K562 (cell line): ENCODE data around the gene DGCR8. TPM values are rescaled to one million over a fixed set of nuclear protein-coding genes. Genes with fewer than 3 reads are reported as not detected.
A peak's percentile ranks its signal among the peaks of the same experiment; 100 is the strongest.

ENCODE experiments used
- ARHGAP35 ChIP-seq: fragments of 450-650 bp; IDR thresholded peaks from 2 replicates; pipeline ENCODE4 v1.6.1; 2018; ENCODE audit not compliant: partially characterized antibody
- E2F3 ChIP-seq: fragments of 250-450 bp; sonication (Bioruptor Pico); IDR thresholded peaks from 2 replicates; pipeline ENCODE4 v1.4.0; 2020; ENCODE audit warnings: mild to moderate bottlenecking
- MAFF ChIP-seq: IDR thresholded peaks from 2 replicates; pipeline ENCODE4 v1.6.1; 2012; ENCODE audit warnings: low read length, improper control_type of control experiment
- NR2F6 ChIP-seq: fragments of 450-650 bp; formaldehyde crosslinking; IDR thresholded peaks from 2 replicates; pipeline ENCODE4 v1.4.0; 2020; ENCODE audit warnings: mild to moderate bottlenecking
- SMAD2 ChIP-seq: fragments of 150-350 bp; IDR thresholded peaks from 2 replicates; pipeline ENCODE4 v1.6.1; 2014; ENCODE audit warnings: low read depth, mild to moderate bottlenecking, low read length
- TEAD1 ChIP-seq, 2 experiments: fragments of 450-650 bp in 1 of 2; sonication (generic) in 1 of 2; formaldehyde crosslinking; IDR thresholded peaks; 2 replicates each; pipeline versions ENCODE4 v1.4.0 to v1.8.0; 2020 to 2022; ENCODE audit warnings: mild to moderate bottlenecking in 2 of 2, missing genetic modification reagents in 1 of 2
- ZFPM2 ChIP-seq: fragments of 250-450 bp; sonication (Bioruptor Pico); IDR thresholded peaks from 2 replicates; pipeline ENCODE4 v1.5.1; 2022; ENCODE audit warnings: mild to moderate bottlenecking
- ZKSCAN3 ChIP-seq: fragments of 250-450 bp; sonication (Bioruptor Pico); IDR thresholded peaks from 2 replicates; pipeline ENCODE4 v1.4.0; 2020
- ZNF165 ChIP-seq: fragments of 250-450 bp; sonication (Bioruptor Pico); IDR thresholded peaks from 2 replicates; pipeline ENCODE4 v1.4.0; 2020; ENCODE audit warnings: borderline replicate concordance
- polyA plus RNA-seq, 8 experiments: library from polyadenylated mRNA; depleted of rRNA in 4 of 8; stranded (reverse) in 5 of 8; unstranded in 3 of 8; fragments of >200 nt; fragmentation: Nextera tagmentation in 2 of 8; fragmentation: Illumina TruSeq in 1 of 8; extraction: Ambion mirVana in 2 of 8; extraction: Trizol in 1 of 8; gene quantifications; 2 replicates each; pipeline versions ENCODE4 v1.2.1 to v1.2.3, GENCODE V29; 2011 to 2014; ENCODE audit warnings: inconsistent platforms in 1 of 8, missing spikeins in 1 of 8
- total RNA-seq, 7 experiments: library from RNA; depleted of rRNA in 6 of 7; stranded (reverse); fragments of >200 nt in 6 of 7; fragmentation: Illumina TruSeq in 2 of 7; extraction: Trizol in 2 of 7; gene quantifications; 2 replicates each; pipeline versions ENCODE4 v1.2.1 to v1.2.3, GENCODE V29; 2011 to 2021; ENCODE audit warnings: low replicate concordance in 1 of 7
- TF ChIP-seq, protein P1 (sequence below): fragments of 250-450 bp; sonication (Bioruptor Pico); IDR thresholded peaks from 2 replicates; pipeline ENCODE4 v1.4.0; 2020; ENCODE audit warnings: mild to moderate bottlenecking, moderate library complexity
- TF ChIP-seq, protein P2 (sequence below): fragments of 200-600 bp; sonication (generic); IDR thresholded peaks from one replicate; pipeline ENCODE4 v1.6.1; 2012; ENCODE audit warnings: mild to moderate bottlenecking, low read depth, low read length, inconsistent platforms

The DGCR8 gene
- total and polyA plus RNA-seq, 9 of the 15 experiments (the other 6 are each of a cell fraction or from before 2014, with no cell fraction given) = 5.9 to 144 (median 80.1) TPM

DNA sequence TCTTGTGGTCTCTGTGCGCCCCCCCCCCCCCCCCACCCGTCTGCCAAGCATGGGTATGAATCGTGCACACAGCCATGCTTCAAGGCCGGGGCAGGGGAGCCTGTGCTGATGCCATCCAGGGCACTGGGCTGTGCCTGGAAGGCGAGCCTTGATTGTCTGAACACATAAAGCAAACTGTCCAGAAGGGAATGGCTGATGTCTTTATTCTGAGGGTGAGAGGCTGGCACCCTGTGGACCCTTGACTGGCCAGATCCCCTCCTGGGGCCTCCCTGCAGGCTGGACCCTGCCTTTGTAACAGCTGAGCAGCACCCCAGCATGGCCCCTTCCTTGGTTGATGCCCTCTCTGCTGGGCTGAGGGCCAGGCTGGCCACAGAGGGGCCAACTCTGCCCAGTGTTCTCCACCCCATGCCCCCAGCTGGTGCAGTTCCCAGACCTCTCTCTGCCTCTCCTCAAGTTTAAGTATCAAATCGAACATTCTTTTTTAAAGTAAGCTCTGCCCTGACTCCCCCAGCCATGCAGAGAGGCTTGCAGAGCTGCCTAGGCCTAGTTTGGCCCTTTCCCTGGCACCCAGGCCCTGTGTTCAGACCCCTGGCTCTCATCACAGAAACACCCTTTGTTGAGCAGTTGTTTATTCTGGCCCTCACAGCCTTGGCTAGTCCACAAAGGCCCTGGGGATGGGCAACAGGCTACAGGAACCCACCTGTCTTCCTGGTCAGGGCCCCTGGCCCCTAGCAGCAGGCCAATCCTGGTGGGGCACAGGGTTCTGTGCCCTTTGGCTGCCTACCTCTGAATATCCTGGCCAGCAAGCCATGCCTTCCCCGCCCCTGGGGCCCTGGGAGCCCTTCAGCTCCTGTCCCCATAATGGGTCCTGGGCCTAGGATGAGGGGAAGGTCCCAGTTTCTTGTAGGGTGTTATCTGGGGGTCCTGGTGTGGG, 31.9 kb downstream of the DGCR8 start (continued):
- TF ChIP-seq, protein P1, sequence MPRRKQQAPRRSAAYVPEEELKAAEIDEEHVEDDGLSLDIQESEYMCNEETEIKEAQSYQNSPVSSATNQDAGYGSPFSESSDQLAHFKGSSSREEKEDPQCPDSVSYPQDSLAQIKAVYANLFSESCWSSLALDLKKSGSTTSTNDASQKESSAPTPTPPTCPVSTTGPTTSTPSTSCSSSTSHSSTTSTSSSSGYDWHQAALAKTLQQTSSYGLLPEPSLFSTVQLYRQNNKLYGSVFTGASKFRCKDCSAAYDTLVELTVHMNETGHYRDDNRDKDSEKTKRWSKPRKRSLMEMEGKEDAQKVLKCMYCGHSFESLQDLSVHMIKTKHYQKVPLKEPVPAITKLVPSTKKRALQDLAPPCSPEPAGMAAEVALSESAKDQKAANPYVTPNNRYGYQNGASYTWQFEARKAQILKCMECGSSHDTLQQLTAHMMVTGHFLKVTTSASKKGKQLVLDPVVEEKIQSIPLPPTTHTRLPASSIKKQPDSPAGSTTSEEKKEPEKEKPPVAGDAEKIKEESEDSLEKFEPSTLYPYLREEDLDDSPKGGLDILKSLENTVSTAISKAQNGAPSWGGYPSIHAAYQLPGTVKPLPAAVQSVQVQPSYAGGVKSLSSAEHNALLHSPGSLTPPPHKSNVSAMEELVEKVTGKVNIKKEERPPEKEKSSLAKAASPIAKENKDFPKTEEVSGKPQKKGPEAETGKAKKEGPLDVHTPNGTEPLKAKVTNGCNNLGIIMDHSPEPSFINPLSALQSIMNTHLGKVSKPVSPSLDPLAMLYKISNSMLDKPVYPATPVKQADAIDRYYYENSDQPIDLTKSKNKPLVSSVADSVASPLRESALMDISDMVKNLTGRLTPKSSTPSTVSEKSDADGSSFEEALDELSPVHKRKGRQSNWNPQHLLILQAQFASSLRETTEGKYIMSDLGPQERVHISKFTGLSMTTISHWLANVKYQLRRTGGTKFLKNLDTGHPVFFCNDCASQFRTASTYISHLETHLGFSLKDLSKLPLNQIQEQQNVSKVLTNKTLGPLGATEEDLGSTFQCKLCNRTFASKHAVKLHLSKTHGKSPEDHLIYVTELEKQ (CRISPR knock-in tag) = peak; percentile 43; the same call in 1 of the 2 replicates
- TF ChIP-seq ZNF165 (CRISPR knock-in tag) (peak; percentile 78; the same call in 1 of the 2 replicates), SMAD2 (no peak), E2F3 (CRISPR knock-in tag) (peak; percentile 69), ZKSCAN3 (CRISPR knock-in tag) (peak; percentile 51; the same call in 1 of the 2 replicates), ARHGAP35 (no peak), MAFF (no peak), TEAD1 (CRISPR knock-in tag; IDR thresholded peaks at IDR 0.05) (peak in 1 of 2 experiments; percentile 12; a peak in 1 of 4 replicates), ZFPM2 (CRISPR knock-in tag) (peak; percentile 6; the same call in 1 of the 2 replicates), NR2F6 (peak; percentile 91)
- TF ChIP-seq, protein P2, sequence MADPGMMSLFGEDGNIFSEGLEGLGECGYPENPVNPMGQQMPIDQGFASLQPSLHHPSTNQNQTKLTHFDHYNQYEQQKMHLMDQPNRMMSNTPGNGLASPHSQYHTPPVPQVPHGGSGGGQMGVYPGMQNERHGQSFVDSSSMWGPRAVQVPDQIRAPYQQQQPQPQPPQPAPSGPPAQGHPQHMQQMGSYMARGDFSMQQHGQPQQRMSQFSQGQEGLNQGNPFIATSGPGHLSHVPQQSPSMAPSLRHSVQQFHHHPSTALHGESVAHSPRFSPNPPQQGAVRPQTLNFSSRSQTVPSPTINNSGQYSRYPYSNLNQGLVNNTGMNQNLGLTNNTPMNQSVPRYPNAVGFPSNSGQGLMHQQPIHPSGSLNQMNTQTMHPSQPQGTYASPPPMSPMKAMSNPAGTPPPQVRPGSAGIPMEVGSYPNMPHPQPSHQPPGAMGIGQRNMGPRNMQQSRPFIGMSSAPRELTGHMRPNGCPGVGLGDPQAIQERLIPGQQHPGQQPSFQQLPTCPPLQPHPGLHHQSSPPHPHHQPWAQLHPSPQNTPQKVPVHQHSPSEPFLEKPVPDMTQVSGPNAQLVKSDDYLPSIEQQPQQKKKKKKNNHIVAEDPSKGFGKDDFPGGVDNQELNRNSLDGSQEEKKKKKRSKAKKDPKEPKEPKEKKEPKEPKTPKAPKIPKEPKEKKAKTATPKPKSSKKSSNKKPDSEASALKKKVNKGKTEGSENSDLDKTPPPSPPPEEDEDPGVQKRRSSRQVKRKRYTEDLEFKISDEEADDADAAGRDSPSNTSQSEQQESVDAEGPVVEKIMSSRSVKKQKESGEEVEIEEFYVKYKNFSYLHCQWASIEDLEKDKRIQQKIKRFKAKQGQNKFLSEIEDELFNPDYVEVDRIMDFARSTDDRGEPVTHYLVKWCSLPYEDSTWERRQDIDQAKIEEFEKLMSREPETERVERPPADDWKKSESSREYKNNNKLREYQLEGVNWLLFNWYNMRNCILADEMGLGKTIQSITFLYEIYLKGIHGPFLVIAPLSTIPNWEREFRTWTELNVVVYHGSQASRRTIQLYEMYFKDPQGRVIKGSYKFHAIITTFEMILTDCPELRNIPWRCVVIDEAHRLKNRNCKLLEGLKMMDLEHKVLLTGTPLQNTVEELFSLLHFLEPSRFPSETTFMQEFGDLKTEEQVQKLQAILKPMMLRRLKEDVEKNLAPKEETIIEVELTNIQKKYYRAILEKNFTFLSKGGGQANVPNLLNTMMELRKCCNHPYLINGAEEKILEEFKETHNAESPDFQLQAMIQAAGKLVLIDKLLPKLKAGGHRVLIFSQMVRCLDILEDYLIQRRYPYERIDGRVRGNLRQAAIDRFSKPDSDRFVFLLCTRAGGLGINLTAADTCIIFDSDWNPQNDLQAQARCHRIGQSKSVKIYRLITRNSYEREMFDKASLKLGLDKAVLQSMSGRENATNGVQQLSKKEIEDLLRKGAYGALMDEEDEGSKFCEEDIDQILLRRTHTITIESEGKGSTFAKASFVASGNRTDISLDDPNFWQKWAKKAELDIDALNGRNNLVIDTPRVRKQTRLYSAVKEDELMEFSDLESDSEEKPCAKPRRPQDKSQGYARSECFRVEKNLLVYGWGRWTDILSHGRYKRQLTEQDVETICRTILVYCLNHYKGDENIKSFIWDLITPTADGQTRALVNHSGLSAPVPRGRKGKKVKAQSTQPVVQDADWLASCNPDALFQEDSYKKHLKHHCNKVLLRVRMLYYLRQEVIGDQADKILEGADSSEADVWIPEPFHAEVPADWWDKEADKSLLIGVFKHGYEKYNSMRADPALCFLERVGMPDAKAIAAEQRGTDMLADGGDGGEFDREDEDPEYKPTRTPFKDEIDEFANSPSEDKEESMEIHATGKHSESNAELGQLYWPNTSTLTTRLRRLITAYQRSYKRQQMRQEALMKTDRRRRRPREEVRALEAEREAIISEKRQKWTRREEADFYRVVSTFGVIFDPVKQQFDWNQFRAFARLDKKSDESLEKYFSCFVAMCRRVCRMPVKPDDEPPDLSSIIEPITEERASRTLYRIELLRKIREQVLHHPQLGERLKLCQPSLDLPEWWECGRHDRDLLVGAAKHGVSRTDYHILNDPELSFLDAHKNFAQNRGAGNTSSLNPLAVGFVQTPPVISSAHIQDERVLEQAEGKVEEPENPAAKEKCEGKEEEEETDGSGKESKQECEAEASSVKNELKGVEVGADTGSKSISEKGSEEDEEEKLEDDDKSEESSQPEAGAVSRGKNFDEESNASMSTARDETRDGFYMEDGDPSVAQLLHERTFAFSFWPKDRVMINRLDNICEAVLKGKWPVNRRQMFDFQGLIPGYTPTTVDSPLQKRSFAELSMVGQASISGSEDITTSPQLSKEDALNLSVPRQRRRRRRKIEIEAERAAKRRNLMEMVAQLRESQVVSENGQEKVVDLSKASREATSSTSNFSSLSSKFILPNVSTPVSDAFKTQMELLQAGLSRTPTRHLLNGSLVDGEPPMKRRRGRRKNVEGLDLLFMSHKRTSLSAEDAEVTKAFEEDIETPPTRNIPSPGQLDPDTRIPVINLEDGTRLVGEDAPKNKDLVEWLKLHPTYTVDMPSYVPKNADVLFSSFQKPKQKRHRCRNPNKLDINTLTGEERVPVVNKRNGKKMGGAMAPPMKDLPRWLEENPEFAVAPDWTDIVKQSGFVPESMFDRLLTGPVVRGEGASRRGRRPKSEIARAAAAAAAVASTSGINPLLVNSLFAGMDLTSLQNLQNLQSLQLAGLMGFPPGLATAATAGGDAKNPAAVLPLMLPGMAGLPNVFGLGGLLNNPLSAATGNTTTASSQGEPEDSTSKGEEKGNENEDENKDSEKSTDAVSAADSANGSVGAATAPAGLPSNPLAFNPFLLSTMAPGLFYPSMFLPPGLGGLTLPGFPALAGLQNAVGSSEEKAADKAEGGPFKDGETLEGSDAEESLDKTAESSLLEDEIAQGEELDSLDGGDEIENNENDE = peak; percentile 78
